Neural progenitor cell (in vitro differentiated cells): ENCODE measurements around the gene IFIH1.

ENCODE experiments used
- EZH2 ChIP-seq: fragments of 200-600 bp; sonication (generic); IDR thresholded peaks from 2 replicates; pipeline ENCODE4 v1.6.1; 2017; ENCODE audit warnings: antibody characterized with exemption, mild to moderate bottlenecking, moderate library complexity
- EZH2phosphoT487 ChIP-seq: fragments of 200-600 bp; sonication (generic); IDR thresholded peaks from 2 replicates; pipeline ENCODE4 v1.6.1; 2017; ENCODE audit warnings: antibody characterized with exemption
- TF ChIP-seq, protein P1 (sequence below): fragments of 200-600 bp; sonication (generic); IDR thresholded peaks from 2 replicates; pipeline ENCODE4 v1.5.1; 2017; ENCODE audit warnings: antibody characterized with exemption, mild to moderate bottlenecking

DNA sequence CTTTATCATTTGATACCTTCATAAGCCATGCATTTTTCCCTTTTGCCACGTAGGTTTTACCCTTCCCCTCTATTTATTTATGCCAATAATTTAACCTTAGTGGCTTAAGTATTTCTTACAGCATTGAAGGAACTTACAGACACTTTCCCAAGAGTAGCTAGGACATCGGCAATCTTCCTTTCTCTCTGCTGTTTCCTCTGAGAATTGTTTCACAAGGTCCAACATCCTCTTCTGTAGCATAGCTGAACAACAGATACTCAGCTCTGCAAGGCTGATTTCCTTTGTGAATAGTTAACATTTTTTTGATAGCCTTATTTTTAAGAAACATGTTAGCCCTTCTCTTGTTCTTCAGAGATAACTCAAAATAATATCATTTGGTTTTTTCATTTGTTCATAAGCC is 24.4 kb upstream of the IFIH1 start:
- TF ChIP-seq, protein P1, sequence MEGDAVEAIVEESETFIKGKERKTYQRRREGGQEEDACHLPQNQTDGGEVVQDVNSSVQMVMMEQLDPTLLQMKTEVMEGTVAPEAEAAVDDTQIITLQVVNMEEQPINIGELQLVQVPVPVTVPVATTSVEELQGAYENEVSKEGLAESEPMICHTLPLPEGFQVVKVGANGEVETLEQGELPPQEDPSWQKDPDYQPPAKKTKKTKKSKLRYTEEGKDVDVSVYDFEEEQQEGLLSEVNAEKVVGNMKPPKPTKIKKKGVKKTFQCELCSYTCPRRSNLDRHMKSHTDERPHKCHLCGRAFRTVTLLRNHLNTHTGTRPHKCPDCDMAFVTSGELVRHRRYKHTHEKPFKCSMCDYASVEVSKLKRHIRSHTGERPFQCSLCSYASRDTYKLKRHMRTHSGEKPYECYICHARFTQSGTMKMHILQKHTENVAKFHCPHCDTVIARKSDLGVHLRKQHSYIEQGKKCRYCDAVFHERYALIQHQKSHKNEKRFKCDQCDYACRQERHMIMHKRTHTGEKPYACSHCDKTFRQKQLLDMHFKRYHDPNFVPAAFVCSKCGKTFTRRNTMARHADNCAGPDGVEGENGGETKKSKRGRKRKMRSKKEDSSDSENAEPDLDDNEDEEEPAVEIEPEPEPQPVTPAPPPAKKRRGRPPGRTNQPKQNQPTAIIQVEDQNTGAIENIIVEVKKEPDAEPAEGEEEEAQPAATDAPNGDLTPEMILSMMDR: no peak
- TF ChIP-seq EZH2 (no peak), EZH2phosphoT487 (no peak)
